Spleen (tissue), 11 donors: ENCODE data around the gene TECPR1. TPM values are rescaled to one million over a fixed set of nuclear protein-coding genes. Genes with fewer than 3 reads are reported as not detected.
A peak's percentile ranks its signal among the peaks of the same experiment; 100 is the strongest.

Experiments used
- DNase-seq: peaks from one replicate; pipeline ENCODE4 v3.0.0-alpha.2; 2020
- H3K27ac ChIP-seq, 8 donors: fragments of 200-600 bp; sonication (generic) in 7 of 8; 1 replicate in 4 of 8; 2 replicates in 4 of 8; pipeline versions ENCODE4 v1.5.0 to v1.8.0; 2016 to 2021; ENCODE audit warnings: inconsistent platforms in 4 of 8, mild to moderate bottlenecking in 4 of 8, moderate library complexity in 1 of 8
- H3K27me3 ChIP-seq, 7 donors: fragments of 200-600 bp; sonication (generic) in 6 of 7; replicated peaks in 1 of 7; 1 replicate in 4 of 7; 2 replicates in 3 of 7; pipeline versions ENCODE4 v1.5.0 to v1.8.0; 2016 to 2021; ENCODE audit warnings: inconsistent platforms in 3 of 7, mild to moderate bottlenecking in 1 of 7
- H3K36me3 ChIP-seq, 6 donors: fragments of 200-600 bp; sonication (generic) in 5 of 6; 1 replicate in 4 of 6; 2 replicates in 2 of 6; pipeline versions ENCODE4 v1.5.0 to v1.8.0; 2016 to 2021; ENCODE audit warnings: inconsistent platforms in 2 of 6
- H3K4me1 ChIP-seq, 6 donors: fragments of 200-600 bp; sonication (generic) in 5 of 6; 1 replicate in 3 of 6; 2 replicates in 3 of 6; pipeline versions ENCODE4 v1.5.0 to v1.8.0; 2016 to 2021; ENCODE audit warnings: inconsistent platforms in 3 of 6
- H3K4me3 ChIP-seq, 8 donors: fragments of 200-600 bp; sonication (generic) in 7 of 8; 1 replicate in 4 of 8; 2 replicates in 4 of 8; pipeline versions ENCODE4 v1.5.0 to v1.8.0; 2016 to 2021; ENCODE audit warnings: inconsistent platforms in 4 of 8, mild to moderate bottlenecking in 4 of 8, moderate library complexity in 2 of 8
- H3K9me3 ChIP-seq, 8 donors: fragments of 200-600 bp; sonication (generic) in 7 of 8; 1 replicate in 4 of 8; 2 replicates in 4 of 8; pipeline versions ENCODE4 v1.5.0 to v1.8.0; 2016 to 2021; ENCODE audit warnings: inconsistent platforms in 4 of 8
- CTCF ChIP-seq, 11 experiments: fragments of 200-600 bp in 7 of 11; fragments of 450-650 bp in 4 of 11; sonication (generic) in 4 of 11; IDR thresholded peaks in 8 of 11; conservative IDR thresholded peaks in 3 of 11; 1 replicate in 7 of 11; 2 replicates in 4 of 11; pipeline versions ENCODE4 v1.4.0 to v1.8.0; 2016 to 2021; ENCODE audit warnings: antibody characterized with exemption in 11 of 11, inconsistent platforms in 4 of 11, mild to moderate bottlenecking in 1 of 11
- POLR2A ChIP-seq, 3 donors: fragments of 450-650 bp; IDR thresholded peaks; one replicate each; pipeline ENCODE4 v1.5.1; 2017; ENCODE audit warnings: antibody characterized with exemption in 3 of 3, mild to moderate bottlenecking in 1 of 3
- POLR2AphosphoS5 ChIP-seq, 3 donors: sonication (generic); formaldehyde crosslinking; IDR thresholded peaks; one replicate each; pipeline ENCODE4 v1.5.1; 2017; ENCODE audit warnings: antibody characterized with exemption in 3 of 3
- WGBS, 5 donors: extraction: QIAGEN DNeasy Blood & Tissue Kit in 3 of 5; methylation state at CpG; one replicate each; pipeline versions ENCODE4 v1.1.5 to v1.1.7; 2013 to 2018; 5-methylcytosine and 5-hydroxymethylcytosine counted together
- intact Hi-C: fragments of 100-400 bp; cut with DNase I; formaldehyde crosslinking; loops from one replicate; pipeline ENCODE4 v1.15.0; 2023; ENCODE audit warnings: low total_unique reads
- polyA plus RNA-seq, 3 donors: library from polyadenylated mRNA; stranded (reverse); fragments of 200-250 nt; gene quantifications; one replicate each; pipeline ENCODE4 v1.2.1, GENCODE V29; 2013
- total RNA-seq, 7 donors: library from RNA; depleted of rRNA in 3 of 7; stranded (reverse); fragments of >200 nt in 3 of 7; fragmentation: NEBNext Ultra II Directional in 4 of 7; extraction: Animal tissue kit (Norgen Biotek cat#: 25700) in 4 of 7; gene quantifications; one replicate each; pipeline versions ENCODE4 v1.1.0 to v1.2.1, GENCODE V29; 2016 to 2021
- donor health status: healthy with polysubstance abuse.
- donor health status: DM: no; HTN: no; CAD: no; lungs with moderate emphysema.
- donor health status: DM: no; HTN: no; CAD: no.
- donor health status: Bipolar disorder and iron deficiency.
- donor health status: healthy.
- donor health status: DM: no; HTN: no; CAD: no.
- donor health status: DM: yes; HTN: yes; CAD: no.

TECPR1 gene
- total and polyA plus RNA-seq, 10 donors, result 8.4 to 86.4 (median 40.1) TPM

- H3K4me3 ChIP-seq, result peak overlapping the region; percentile 60 to 94 (median 80)
- DNase-seq, result peak; percentile 92
- H3K9me3 ChIP-seq, result no peaks in the 10 kb centered on the region
- WGBS, 5 donors, result 27 to 40% (median 30%) methylated on average over 9 to 20 of the region's 20 CpGs
- intact Hi-C loops, result no loop called here
- TF ChIP-seq POLR2A (IDR thresholded peaks at IDR 0.05) (no peak), CTCF (IDR thresholded peaks at IDR 0.05 in 8 of 11, conservative IDR thresholded peaks at IDR 0.05 in 3 of 11) (peak in 2 of 11 experiments; percentile 5 to 16), POLR2AphosphoS5 (IDR thresholded peaks at IDR 0.05) (peak; percentile 77 to 88 (median 85))
- peaks cover 54 to 89% (median 81%) of the 10 kb centered on the region in 6 donors for H3K4me1 ChIP-seq
- H3K27ac ChIP-seq, result peak overlapping the region; percentile 27 to 98 (median 94)
- no peaks in the 10 kb centered on the region for H3K27me3 ChIP-seq
- peaks cover 0 to 66% (median 5%) of the 10 kb centered on the region in 6 donors for H3K36me3 ChIP-seq
Measured at GRCh38 chr7:98284335-98285036, 32.5 kb upstream of the TECPR1 start.

- DNase-seq, result no peak
- peak overlapping the region; percentile 27 to 98 (median 94) for H3K27ac ChIP-seq
- peaks cover 0 to 60% (median 3%) of the 10 kb centered on the region in 6 donors for H3K36me3 ChIP-seq
- intact Hi-C loops, result no loop called here
- WGBS, 5 donors, result 33 to 75% (median 45%) methylated on average over 8 of the region's 8 CpGs
- peak overlapping the region; percentile 60 to 94 (median 80) for H3K4me3 ChIP-seq
- no peaks in the 10 kb centered on the region for H3K27me3 ChIP-seq
- TF ChIP-seq POLR2A (IDR thresholded peaks at IDR 0.05) (no peak), CTCF (IDR thresholded peaks at IDR 0.05 in 8 of 11, conservative IDR thresholded peaks at IDR 0.05 in 3 of 11) (no peak), POLR2AphosphoS5 (IDR thresholded peaks at IDR 0.05) (no peak)
- no peaks in the 10 kb centered on the region for H3K9me3 ChIP-seq
- peaks cover 49 to 83% (median 75%) of the 10 kb centered on the region in 6 donors for H3K4me1 ChIP-seq
Measured at GRCh38 chr7:98283887-98284222, 31.8 kb upstream of the TECPR1 start.

- intact Hi-C loops, result no loop called here
- peak; percentile 85 for DNase-seq
- TF ChIP-seq POLR2A (IDR thresholded peaks at IDR 0.05) (peak in 1 of 3 donors; percentile 28), CTCF (IDR thresholded peaks at IDR 0.05 in 8 of 11, conservative IDR thresholded peaks at IDR 0.05 in 3 of 11) (no peak), POLR2AphosphoS5 (IDR thresholded peaks at IDR 0.05) (peak; percentile 28 to 81 (median 63))
- peak overlapping the region; percentile 27 to 98 (median 94) for H3K27ac ChIP-seq
- H3K4me1 ChIP-seq, result peaks cover 49 to 77% (median 69%) of the 10 kb centered on the region in 6 donors
- peak overlapping the region; percentile 60 to 94 (median 80) for H3K4me3 ChIP-seq
- H3K9me3 ChIP-seq, result no peaks in the 10 kb centered on the region
- no peaks in the 10 kb centered on the region for H3K27me3 ChIP-seq
- WGBS, 5 donors, result 38 to 59% (median 48%) methylated on average over 12 to 19 of the region's 19 CpGs
- peaks cover 0 to 55% (median 2%) of the 10 kb centered on the region in 6 donors for H3K36me3 ChIP-seq
Measured at GRCh38 chr7:98283127-98283886, 31.3 kb upstream of the TECPR1 start.

- Histone ChIP-seq H3K27ac (peak overlapping the region; percentile 27 to 98 (median 94)), H3K4me1 (peaks cover 47 to 71% (median 63%) of the 10 kb centered on the region in 6 donors), H3K4me3 (peak overlapping the region; percentile 60 to 94 (median 80)), H3K36me3 (peaks cover 0 to 49% (median 2%) of the 10 kb centered on the region in 6 donors), H3K9me3 (no peaks in the 10 kb centered on the region), H3K27me3 (no peaks in the 10 kb centered on the region)
- no peak for TF ChIP-seq POLR2A (IDR thresholded peaks at IDR 0.05)
- TF ChIP-seq CTCF (IDR thresholded peaks at IDR 0.05 in 8 of 11, conservative IDR thresholded peaks at IDR 0.05 in 3 of 11), result no peak
- no peak for TF ChIP-seq POLR2AphosphoS5 (IDR thresholded peaks at IDR 0.05)
- no peak for DNase-seq
- 46 to 65% (median 54%) methylated on average over 16 of the region's 16 CpGs for WGBS, 5 donors
- intact Hi-C loops, result no loop called here
Measured at GRCh38 chr7:98282703-98283102, 30.7 kb upstream of the TECPR1 start.
